NCI-H2029 (cell line): ENCODE data around the gene HOXB8.

Experiments
- DNase-seq: peaks from one replicate; lab custom pipeline; 2025; lab: John Stamatoyannopoulos, UW

Gene HOXB8

DNA sequence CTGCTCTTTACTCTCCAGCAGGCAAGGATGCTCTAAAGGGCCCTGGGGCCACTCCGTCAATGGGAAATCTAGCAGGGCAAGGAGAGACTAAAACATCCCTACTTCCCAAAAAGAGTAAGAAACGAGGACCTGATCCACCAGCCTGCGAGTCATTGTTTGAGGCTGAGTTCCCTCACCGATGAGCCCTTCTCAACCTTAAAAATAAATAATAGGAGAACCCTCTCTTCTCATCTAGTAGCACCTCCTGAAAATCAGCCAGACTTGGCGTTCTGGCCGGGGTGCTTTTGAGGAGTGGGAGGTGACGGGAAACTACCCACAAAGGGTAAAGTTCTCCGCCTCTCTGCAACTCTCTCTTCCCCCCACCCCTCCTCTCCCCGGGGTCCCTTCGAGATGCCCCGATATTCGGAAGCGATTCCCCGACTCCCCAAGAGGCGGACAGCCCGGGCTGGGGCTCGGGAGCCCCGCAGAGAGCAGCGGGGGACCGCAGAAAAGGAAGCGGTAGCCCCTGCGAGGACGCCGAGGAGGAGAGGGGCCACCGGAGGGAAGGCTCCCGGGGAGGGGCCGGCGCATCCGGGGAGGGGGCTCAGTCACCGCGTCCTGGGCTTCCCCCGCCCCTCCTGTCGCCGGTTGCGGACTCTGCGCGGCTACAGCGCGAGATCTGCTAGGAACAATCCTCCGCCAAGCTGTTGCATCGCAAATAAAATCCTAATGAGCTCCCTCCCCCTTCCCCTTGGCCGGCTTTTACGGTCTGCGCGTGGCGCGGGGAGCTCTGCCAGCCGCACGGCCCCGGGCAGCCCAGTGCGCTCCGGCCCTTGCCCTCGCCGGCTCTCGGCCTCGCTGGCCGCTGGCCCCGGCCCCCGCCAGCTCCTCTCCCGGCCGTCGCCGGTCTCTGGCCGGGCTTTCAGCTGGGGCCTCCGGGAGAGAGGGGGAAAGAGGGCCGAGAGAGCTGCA lies 9.7 kb upstream of the HOXB8 start:
- DNase-seq, result no peak

GRCh38 chr17:48624118-48624517 lies 9.0 kb upstream of the HOXB8 start:
- DNase-seq, result no peak

GRCh38 chr17:48623583-48623982 lies 8.5 kb upstream of the HOXB8 start:
- no peak for DNase-seq

- no peak for DNase-seq
These were observed 7.8 kb upstream of the HOXB8 start for GRCh38 chr17:48622857-48623256.

DNA sequence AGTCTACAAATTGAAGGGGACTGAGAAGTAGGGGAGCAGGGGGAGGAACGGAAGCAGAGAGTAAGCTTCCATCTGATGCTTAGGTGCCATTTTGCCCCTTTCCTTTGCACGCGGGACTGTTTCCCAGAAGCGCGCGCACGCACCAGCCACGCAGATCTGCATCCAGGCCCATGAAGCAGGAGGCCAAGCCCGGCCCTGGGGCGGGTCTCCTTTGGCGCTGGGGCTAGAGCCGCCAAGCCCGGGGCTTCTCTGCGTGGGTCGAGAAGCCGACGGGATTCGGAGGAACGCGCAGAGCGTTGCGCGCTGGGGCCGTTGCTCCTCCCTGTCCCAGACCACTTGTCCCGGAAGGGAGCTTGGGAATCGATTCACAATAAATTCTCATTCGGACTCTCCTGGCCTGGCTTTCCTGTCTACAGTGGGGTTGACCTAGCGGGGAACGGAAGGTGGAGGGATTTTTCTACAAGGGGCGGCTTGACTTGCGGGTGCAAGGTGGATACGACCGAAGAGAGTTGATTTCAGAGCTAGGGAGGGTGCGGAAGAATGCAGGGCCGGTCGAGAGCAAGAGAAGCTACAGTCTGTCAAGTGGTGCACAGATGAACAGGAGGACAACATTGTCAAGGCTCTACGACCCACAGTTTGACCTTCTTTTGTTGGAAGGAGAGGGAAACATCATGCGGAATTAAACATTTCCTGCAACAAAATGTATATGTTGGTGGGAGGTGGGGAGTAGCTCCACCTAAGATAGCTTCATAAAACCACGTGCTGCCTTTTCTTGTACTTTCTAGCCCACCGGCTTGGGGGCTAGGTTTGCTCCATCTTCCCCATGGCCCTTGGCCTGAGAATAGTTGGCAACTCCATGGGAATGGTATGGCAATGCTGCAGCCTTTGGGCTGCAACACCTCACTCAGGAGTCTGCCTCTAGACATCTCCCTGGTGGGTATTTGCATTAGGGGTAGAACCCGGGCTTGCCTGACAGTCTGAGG lies 6.6 kb upstream of the HOXB8 start:
- no peak for DNase-seq

- no peak for DNase-seq
These were observed 5.5 kb upstream of the HOXB8 start for GRCh38 chr17:48620461-48621139.

DNA sequence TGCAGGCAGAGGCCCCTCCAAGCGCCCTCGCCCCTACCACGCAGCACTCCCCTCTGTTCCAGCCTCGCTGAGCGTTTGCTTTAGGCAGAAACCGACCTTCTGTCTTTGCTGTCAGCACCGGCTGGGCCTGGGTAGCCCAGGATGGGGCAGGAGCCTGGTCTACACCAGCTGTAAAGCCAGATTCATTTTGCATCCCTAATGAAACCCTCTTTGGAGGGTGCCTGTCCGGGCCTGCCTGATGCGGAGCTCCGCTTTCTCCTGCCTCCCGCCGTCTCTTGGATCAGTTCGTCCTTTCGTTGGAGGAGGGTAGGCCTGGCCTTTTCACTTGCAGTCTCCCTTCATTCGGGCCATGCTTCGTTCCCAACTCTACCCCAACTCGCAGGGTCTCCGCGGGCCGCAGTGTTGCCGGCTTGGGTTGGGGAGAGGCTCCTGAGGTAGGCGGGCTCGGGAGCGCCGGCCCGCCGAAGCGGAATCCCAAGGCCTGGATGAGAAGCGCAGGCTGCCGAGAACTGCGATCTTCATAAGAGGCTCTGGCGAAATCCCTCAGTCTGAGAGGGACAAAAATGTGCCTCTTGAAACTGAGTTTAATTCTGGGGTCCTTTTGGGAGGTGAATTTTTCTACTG lies 4.8 kb upstream of the HOXB8 start:
- DNase-seq, result no peak

DNA sequence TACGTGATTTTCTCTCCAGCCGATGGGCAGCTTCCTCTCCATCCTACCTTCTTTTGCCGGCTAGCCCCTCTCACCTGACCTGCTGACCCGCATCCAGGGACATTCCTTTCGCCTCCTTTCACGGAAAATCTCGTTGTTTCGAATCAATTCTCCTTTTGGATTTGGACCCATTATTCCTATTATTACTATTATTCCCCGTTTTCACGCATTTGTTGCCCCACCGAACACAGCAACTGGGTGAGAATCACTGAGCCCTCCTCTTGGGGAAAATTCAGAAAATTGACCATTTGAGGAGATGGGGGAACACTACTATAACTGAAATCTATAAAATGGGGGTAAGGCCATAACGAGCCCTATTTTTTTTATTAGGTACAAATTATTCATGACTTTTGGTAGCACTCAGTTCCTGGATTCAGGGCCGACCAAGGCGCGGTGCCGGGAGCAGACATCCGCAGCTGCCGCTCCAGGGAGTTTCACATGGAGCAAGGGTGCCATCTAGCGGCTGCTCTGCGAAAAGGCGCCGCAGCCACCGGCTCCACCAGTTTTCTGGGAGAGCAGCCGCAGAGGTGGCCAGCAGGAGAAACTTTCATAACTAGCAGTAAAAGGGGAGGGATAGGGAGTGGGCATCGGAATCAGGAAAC lies 3.3 kb upstream of the HOXB8 start:
- peak; percentile 65 for DNase-seq

DNA sequence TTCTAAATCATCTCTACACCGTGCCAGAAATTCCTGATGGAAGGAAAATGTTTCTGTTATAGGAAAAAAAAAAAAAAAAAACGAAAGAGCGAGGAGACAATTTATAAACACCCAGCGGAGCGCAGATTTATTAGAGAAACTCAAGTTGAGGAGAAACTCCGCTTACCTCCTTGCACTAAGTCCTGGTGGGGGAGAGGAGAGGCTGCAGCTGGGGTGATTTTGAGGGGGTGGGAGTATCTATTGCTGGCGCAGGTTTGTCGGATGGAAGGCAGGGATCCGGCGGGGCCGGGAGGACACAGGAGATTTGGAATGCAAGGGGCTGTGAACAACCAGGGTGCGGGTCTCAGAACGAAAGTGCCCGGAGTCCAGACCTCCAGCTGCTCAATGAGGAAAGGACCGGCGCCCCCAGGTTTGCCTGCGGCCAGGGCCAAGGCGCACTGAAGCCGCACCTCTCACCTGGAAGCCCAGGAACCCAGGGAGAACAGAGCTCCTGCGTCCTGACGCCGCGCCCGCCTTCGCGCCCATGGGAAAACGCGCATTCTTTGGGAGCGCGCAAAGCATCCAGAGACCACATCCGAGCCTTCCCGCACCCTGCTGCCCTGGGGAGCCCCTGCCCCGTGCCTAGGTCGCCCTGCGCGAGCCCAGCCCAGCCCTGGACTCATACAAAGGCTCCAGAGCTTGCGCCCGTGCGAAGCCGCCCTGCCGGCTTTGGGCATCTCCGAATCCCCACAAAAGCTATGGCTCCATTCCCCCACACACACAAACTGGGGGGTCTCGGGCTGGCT lies 2.6 kb upstream of the HOXB8 start:
- no peak for DNase-seq

GRCh38 chr17:48616717-48617470 lies 1.8 kb upstream of the HOXB8 start:
- DNase-seq, result no peak

GRCh38 chr17:48615963-48616716 lies 1.0 kb upstream of the HOXB8 start:
- no peak for DNase-seq

- DNase-seq, result no peak
These were observed 1.0 kb downstream of the HOXB8 start for GRCh38 chr17:48613862-48614694.

DNA sequence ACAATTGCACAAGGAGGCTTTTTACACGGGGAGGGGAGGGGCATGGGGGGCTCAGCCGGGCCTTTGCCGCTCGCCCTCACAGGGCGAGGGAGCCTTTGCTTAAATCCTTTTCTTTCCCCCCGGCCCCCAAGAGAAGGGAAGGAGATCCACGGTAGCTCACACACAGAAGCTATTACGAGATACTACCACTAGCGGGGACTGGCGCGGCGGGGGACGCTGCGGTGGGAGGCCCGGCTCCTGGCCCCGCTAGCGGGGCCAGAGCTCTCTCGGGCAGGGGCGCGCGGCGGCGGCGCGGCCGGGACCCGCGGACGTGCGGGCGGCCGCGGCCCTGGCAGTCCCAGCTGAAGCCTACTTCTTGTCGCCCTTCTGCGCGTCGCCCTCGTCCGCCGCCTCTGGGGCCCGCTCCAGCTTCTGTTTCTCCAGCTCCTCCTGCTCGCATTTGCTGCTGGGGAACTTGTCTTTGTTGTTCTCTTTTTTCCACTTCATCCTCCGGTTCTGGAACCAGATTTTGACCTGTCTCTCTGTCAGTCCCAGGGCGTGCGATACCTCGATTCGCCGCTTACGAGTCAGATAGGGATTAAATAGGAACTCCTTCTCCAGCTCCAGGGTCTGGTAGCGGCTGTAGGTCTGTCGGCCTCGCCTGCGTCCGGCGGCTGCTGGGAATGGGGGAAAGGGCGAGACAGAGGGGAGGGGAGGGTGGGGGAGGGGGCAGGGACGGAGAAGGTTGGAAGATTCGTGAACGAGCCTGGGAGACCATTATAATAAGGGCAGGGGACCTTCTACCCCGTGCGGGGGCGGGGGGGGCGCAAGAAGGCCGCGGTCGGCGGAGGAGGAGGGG lies 2.0 kb downstream of the HOXB8 start:
- no peak for DNase-seq

DNA sequence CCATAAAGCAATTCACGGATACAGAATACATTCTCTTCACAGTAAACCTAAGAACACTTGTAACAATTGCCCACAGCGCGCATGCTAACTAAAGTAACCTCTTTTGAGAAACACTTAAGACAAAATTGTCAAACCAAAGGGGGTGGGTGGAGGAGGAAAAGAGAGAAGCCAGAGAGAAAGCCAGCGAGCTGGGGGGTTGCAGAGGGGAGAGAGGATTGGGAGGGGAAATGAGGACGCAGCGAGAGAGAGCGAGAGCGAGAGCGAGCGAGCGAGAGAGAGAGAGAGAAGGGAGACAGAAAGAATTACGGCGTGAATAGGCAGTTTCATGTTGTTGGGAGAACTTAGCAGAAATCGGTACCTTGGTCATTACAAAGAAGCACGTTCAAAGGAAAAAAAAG lies 2.6 kb downstream of the HOXB8 start:
- DNase-seq, result peak; percentile 68

DNA sequence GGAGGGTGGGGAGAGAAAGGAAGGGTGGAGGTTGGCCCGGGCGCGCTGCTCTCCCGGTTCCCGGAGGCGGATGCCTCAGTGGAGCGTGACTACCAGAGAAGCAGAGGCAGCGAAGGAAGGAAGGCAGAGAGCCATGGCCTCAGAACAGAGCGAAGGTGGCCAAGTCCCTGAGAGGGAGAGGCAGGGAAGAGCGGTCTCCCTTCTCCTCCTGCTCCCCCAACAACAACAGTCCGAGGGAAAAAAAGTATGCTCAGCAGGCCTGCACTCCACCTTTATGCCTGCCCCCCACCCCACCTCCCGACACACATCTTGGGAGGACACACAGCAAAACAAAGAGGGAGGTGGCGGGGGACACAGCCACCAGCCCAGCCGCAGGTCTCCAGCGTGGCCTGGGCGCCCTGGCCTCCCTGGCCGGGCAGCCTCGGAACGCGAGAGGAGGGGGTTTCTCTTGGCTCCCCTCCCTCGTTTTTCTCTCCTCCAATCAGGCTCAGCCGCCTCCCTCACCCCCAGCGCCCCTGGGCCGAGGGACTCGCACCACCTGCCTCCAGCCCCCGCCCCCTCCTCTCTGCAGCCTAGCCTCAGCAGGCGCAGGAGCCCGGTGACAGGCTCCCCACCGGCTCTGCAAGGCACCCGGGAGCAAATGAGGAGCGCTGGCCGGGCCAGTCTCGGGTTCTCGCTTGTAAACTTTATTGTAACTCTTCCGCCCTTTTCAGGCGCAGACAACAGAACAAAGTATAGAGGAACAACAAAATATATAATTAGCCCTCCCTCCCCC lies 3.2 kb downstream of the HOXB8 start:
- peak; percentile 80 for DNase-seq

- DNase-seq, result no peak
These were observed 3.9 kb downstream of the HOXB8 start for GRCh38 chr17:48611213-48611612.
